Measurements from ENCODE around the gene SULT4A1.

- TF ChIP-seq CTCF (IDR thresholded peaks at IDR 0.05; ENCODE audit: insufficient read depth, low read depth, low read length) = no peak
- TF ChIP-seq EZH2 (IDR thresholded peaks at IDR 0.05; ENCODE audit: insufficient read depth, low read length) = no peak
Measured at GRCh38 chr22:43850529-43850928, 11.8 kb downstream of the SULT4A1 start.
